HG02588 (cell line): ENCODE data around the gene LCN10.

Experiments
- ATAC-seq: cut with Tn5 transposase; IDR thresholded peaks from one replicate; pipeline ENCODE4 v1.9.1; 2021; ENCODE audit warnings: mild to moderate bottlenecking, moderate library complexity; ENCODE audit not compliant: unreplicated experiment

LCN10 gene

GRCh38 chr9:136690104-136690805, 52.5 kb downstream of the LCN10 start:
- no peak for ATAC-seq

GRCh38 chr9:136689108-136689460, 53.7 kb downstream of the LCN10 start:
- ATAC-seq = no peak

- no peak for ATAC-seq
Observed at GRCh38 chr9:136688274-136689107, 54.2 kb downstream of the LCN10 start.
